ENCODE measurements around the gene ACP6.
"Not testable (repeated sequence)": the region's sequence is repeated elsewhere in the genome, so short reads cannot be mapped to it uniquely, and the experiment has no call there.

ACP6 gene

DNA sequence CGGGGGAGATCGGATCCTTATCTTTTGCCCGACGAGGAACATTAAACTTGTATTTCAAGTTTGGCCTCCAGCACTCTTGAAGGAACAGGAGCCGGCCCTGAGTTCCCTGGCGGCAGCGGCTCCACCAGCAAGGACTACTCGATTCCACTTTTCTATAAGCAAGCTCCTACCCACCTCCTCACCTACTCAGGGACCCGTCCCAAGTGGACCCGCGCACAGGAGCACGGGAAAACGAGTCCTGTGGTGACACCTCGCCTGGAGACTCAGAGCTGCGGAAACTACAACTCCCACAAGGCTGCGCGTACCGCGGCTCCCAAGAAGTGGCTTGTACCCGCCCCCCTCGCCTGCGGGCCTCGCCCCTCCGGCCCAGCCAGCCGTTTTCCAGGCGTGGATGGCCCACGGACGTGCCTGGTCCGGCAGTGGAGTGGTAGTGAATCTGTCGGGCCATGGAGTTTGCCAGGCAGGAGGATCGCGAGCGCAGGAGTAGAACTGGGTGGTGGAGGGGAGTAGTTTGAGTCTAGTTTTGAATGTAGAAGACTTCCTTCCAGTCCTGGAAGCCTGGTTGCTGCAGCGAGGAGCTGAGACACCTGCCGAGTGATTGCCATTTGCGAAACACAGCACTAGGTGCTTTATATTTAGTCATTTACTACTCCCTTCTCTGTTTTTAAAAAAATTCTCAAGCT lies at the start of gene ACP6:
Gene ACP6, minus strand, starts transcription at position 206 of the 683 bp plus-strand sequence. CDS start 476 bp downstream, outside the sequence.
- peak; percentile 96 for DNase-seq

DNA sequence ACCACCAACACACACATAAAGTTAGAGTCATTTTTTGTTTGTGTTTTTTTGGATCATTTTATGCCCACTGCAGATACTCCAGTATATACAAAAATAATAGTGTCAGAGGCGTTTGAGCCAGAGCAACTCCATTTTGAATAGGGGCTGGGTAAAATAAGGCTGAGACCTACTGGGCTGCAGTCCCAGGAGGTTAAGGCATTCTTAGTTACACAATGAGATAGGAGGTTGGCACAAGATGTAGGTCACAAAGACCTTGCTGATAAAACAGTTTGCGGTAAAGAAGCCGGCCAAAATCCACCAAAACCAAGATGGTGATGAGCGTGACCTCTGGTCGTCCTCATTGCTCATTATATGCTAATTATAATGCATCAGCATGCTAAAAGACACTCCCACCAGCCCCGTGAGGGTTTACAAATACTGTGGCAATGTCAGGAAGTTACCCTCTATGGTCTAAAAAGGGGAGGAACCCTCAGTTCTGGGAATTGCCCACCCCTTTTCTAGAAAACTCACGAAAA lies 49.4 kb upstream of the ACP6 start:
- DNase-seq: no peak

DNA sequence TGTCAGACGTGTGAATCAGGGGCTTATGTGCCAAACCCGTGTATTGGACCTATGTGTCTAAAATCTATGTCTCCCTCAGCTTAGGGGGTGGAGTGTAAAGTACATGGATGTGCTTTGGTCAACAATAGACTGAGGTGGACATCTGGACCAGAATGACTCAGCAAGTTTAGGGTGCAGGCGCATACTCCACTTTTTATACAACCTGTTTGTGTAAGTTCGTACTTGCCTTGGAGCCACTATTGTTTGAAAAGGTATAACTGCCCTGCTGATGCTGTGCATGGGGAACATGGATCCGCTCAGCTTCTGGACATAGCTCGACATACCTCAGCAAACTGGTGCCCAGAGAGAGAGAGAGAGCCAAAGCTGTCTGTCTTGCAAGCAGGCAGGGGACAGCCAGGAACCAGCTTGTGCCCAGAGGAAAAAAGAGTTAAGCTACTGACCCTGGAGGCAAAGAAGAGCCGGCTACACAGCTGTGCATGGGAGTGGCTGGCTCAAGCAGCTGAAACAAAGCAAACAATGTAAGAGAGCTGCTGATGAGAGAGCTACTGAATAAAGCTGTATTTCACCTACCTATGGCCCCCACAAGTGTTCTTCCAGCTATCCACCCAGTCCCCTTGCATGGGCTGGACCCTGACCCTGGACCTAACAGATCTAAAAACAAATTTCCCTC lies 48.8 kb upstream of the ACP6 start:
- no peak for DNase-seq

DNA sequence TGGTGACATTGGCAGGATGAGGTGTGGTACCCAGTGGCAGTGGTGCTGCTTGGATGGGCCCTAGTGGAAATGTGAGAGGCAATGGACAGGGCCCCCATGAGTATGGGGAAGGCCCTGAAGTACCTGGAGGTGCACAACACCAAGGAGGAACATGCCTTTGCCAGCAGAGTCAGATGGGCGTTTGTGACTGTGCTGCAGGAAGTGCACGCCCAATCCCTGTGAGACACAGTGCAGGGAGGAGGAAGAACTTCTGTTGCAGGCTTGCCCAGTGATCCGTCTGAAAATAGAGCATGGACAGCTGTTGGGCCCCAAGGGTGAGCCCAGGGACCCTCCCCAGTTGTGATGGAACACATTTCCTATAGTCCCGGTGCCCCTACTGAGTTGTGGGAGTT lies 47.4 kb upstream of the ACP6 start:
- no peak for DNase-seq

DNA sequence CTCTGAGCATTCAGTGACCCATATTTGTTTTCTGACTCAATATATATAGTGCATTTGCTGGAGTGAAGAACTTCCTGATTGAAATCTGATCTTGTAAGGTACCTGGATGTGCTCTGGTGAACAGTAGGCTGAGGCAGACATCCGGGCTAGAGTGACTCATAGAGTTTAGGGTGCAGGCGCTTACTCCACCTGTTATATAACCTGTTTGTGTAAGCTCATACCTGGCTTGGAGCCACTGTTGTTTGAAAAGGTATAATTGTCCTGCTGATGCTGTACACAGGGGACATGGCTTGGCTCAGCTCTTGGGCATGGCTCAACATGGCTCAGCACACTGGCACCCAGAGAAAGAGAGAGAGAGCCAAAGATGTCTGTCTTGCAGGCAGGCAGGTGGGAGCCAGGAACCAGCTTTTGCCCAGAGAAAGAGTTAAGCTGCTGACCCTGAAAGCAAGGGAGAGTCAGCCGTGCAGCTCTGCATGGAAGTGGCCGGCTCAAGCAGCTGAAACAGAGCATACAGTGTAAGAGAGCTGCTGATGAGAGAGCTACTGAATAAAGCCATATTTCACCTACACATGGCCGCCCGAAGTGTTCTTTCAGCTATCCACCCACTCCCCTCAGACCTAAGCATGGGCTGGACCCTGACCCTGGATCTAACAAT lies 46.9 kb upstream of the ACP6 start:
- DNase-seq: peak; percentile 83

DNA sequence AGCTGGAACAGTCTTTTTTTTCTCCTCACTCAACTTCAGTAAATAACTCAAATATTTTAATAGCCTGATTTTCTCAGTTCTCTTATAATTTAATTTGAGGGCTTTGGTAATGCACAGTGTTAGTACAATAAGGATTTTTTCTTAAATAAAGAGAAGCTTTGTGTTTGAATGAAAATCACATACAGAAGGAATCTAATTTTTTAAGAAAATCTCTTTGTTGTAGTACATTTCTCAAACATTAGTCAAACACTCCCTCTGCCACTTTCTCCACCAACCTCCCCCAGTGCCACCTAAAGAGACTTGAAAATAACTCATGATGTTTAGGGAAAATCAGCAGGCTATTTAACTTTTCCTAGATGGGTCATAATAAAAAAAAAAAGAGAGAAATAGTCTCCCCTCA lies 42.3 kb upstream of the ACP6 start:
- DNase-seq: no peak

DNA sequence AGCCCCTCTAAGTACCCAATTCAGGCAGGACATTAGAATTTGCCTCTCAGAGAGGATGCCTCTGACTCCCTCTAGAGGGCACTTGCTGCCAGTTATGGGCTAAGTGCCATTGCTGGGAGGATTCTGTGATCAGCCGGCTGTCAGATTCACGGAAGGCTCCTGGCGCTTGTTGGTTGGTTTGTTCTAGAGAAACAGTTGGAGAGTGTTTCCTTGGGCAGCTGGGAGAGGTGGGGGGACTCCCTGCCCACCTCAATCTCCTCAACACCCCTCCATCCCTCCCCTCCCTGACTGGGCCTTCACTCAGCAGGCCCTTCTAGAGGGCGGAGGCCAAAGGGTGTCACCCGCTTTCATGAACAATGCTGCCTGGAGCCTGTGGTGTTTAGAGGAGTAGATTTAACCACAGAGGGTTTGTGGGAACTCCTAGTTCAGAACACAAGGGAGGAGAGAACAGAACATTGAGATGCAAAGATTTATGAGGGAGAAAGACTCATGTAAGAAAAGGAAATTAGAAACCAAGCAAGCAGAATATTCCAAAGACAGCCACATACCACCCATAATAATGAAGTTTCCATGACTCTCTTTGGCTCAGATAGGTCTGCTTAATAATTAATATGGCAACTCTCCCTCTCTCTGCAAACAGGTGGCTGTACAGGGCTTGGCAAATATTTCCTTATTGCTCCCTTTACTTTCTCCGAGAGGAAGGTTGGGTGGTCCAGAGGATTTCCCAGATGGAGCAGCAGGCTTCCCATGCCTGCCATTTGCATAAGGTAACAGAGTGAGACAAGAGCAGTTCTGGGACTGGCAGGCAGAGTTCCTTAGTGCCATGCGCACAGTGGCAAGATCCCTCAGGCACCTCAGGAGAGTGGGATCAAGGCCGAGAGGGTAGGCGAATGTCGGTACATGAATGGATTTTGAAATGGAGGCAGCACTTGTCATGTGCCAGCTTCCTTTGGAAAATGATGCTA lies 30.0 kb upstream of the ACP6 start:
- DNase-seq: peak; percentile 54

DNA sequence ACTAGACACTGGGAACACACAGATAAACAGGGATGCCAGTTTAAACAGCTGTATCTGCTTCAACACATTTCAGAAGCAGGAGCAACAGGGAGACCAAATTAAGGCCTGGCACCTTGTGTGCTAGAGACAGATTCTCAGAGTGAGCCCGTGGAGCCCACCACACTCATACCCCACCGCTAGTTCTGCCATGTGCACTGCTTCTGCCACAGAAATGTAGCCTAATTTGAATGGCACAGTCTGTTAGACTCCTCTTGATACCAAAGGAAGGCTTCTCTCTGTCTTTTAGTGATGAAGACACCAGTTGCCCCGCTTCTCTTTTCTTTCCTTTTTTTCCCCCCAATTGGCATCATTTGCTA lies 29.3 kb upstream of the ACP6 start:
- DNase-seq: no peak

DNA sequence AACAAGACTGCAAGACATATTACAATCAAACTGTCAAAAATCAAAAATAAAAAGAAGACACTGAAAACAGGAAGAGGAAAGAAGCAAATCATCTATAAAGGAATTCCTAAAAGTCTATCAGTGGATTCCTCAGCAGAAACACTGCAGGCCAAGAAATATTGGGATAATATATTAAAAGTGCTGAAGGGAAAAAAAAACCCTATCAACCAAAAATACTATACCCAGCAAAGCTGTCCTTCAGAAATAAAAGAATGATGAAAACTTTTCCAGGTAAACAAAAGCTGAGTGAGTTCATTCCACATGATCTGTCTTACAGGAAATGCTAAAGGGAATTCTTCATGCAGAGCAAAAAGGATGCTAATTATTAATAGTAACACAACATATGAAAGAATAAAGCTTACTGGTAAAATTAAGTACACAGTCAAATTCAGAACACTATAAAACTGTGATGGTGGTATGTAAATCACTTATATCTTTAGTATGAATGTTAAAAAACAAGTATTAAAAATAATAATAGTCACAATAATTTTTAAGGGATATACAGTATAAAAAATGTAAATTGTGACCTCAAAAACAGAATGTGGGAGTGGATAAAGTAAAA lies 12.9 kb upstream of the ACP6 start:
- no peak for DNase-seq

DNA sequence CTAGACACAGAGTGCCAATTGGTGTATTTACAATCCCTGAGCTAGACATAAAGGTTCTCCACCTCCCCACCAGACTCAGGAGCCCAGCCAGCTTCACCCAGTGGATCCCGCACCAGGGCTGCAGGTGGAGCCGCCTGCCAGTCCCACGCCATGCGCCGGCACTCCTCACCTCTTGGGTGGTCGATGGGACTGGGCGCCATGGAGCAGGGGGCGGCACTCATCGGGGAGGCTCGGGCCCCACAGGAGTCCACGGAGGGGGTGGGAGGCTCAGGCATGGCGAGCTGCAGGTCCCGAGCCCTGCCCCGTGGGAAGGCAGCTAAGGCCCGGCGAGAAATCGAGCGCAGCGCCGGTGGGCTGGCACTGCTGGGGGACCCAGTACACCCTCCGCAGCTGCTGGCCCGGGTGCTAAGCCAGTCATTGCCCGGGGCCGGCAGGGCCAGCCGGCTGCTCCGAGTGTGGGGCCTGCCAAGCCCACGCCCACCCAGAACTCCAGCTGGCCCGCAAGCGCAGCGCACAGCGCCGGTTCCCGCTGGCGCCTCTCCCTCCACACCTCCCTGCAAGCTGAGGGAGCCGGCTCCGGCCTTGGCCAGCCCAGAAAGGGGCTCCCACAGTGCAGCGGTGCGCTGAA lies 10.4 kb upstream of the ACP6 start:
- DNase-seq: not testable (repeated sequence)

DNA sequence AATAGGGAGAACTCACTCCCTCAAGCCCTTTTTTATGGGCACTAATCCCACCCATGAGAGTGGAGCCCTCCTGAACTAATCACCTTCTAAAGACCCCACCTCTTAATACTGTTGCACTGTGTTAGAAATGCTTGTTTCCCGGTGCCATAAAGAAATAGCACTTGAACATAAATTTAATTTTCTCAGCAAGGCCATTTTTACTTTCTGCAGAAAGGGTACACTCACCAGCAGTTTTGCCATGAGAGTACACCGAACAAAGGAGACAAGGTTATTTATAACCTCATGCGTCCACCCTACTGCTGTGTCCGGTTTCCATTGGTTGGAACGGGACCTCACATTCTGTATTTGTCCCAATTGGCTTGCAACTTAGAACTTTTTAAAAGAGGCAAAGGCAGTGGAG lies 7.4 kb upstream of the ACP6 start:
- DNase-seq: not testable (repeated sequence)

DNA sequence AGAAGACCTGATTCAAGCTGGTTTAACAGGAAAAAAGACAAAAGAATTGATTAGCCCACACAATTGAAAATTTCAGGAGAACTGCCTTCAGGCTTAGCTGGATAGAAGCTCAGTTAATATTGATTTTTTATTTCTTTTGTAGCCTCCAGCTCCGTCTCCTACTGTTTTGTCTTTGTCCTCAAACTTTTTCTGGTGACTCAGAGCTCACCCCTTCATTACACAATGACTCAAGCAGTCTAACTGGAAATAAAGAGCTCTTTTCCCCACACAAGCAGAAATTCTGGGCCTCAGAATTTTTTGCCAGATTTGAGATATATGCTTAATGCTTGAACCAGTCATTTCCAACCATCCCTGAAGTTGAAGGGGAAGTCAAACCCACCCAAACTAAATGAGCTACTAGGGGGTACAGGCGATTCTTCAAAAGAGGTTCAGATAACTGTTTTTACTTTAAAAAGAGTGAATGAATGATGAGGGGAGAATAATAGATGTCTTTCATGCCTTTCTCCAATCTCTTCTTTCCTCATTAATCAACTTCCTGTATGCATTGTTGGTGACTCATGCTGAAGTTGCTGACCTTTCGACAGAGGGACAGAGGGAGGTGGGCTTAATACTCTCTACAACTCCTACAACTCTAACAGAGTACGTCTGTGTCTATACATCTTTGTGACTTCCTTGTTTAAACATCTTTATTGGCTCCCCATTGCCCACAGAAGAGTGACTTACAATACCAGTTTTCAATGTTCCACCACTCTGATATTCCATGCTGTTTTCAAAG lies 6.2 kb upstream of the ACP6 start:
- no peak for DNase-seq

DNA sequence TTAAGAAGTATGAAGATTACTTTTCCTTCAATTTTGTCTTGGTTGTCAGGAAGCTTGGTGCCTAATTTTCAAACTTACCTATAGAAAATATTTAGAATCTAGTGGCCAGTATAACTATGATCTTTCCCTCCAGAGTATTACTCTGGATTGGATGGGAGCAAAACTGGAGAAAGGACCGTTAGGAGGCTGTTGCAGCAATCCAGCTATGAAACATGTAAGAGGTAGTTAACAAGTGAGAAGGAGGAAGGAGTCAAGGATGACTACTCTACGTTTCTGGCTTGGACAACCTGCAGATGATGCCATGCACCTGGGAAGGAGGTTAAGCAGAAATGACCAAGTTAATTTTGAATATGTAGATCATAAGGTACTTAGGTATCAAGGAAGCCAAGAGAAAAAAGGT lies 3.5 kb upstream of the ACP6 start:
- no peak for DNase-seq

DNA sequence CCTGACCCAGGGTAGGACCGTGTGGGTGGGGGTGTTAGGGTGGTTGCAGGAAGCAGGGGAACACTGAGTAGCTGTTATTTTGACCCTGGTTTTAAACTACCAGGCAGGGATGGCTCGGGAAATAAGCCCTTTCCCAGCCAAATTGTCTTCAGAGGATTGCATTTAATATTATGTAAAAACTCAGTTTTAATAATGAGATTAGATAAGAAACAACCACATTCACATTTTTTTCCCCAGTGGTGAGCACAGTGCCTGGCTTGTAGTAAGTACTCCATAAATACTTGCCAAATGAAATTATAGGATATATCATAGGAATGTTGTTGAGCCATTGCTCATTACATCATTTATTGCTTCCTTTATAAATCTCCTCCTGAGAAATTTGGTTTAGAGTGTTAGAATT lies 3.1 kb upstream of the ACP6 start:
- no peak for DNase-seq

DNA sequence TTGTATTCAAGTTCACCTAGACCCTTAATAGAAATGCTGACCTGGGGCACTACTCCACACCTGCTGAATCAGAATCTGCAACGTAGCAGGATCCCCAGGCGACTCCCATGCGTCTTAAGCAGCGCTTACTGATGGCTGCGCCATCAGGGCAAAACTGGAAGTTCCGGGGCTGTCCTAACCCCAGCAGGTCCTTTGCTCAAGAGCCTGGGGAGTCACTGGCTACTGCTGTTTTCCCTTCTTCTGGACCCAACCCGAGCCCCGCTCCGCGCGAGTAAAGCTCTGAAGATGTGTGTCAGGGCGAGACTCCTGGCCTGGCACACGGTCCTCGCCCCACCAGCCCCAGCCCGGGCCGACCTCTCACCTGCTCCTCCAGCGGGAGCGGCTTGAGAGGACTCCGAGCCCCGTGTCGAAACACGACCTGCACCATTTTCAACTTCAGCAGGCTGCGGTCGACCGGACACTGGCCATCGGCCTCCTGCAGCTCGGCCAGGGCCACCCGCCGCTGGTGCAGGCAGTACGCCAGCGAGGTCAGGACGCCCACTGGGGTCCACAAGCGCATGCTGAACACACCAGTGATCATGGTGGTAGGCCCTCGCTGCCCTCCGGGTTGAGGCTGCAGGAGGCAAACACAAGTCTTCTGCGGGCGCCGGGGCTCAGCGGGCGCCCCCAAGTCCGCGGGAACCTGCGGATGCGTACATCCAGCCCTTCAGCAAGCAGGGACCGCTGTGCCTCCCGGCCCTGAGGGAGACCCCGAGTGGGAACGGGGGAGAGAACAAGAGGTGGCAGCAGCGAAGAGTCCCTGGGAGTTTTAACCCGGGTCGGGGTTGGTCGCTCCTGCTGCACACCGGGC lies 630 bp downstream of the ACP6 start:
- no peak for DNase-seq

DNA sequence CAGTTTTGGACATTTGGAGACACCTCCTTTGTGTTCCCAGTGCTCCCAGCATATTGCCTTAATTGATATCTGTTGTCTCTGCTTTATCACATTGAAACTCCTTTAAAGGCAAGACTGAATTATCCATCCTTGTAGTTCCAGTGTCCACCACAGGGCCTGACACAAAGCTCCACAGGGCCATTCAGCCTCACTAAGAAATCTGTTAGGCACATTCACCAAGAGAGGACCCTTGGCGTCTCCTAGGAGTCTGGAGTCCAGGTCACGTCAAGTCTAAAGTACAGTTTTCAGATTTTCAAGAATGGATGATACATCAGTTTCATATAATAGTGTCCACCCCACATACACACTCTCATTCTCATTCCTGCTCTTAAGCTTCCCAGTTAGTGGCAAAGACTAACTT lies 4.8 kb downstream of the ACP6 start:
- no peak for DNase-seq

DNA sequence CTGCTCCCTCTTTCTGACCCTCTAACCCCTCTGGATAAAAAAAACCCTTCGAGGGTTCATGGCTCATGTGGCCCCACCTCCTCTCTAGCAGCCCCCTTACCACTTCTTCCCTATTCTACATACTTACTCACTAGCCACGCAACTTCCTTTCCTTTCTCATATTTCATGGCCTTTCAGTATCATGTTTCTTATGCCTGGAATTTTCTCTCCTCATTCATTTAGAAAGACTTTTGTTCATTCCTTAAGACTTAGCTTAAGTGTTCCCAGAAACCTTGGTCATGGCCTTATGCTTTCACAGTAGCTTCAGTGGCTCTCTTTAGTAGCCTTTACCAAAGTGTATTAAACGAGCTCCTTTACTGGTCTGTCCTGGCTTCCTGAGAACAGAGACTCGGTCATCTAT lies 6.1 kb downstream of the ACP6 start:
- DNase-seq: no peak

DNA sequence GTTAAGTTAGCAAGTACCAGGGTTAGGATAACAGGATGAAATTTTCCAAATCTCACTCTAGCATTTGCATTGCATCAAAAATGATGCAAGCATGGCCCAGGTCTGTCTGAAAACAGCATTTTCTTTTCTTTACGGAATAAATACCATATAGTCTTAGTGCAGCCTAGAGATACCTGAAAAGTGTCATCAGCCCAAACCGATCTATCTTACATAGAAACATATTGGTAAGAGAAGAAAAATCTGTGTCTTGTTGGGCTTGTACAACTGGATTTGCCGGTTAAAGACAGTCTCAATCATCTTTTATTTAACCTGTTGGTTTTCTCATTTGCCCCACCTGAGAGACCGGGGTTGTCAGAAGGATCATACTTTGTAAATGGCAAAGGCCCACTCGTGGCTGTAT lies 15.8 kb downstream of the ACP6 start:
- DNase-seq: no peak

DNA sequence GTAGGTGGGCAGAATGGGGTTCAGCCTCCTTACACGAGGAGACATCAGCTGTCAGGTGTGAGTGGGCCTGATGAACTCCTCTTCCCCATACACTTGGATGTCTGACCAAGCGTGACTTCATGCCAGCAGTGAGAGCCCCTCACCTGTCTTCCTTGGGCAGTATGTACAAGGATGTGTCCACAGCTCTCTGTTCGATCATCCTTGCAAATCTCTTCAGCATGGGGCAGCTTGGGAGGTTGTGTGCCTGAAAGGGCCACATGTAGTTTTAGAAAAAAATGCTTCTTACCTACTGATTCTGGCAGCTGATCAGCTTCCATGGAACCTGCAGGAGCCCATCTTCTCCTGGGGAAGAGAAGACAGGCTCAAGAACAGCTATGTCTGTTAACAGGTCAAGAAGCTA lies 18.0 kb downstream of the ACP6 start:
- DNase-seq: no peak

DNA sequence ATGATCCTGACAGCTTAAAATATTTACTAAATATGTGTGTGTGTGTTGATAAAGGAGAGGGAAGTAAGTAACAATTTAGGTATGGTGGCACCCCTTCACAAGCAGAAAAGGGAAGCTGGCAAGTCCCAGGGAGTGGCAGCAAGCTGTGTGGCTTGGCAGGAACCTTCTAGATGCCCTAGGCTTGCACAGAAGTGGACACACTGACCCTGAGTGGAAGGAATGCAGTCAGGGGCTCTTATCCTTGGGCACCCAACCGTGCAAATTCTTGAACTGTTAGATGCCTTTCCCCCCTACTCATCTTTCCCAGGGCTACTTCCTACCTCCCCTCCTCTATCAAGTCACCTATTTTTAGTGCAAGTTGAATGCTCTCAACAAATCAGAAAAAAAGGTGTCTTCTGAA lies 18.9 kb downstream of the ACP6 start:
- no peak for DNase-seq
